HepG2 (cell line): ENCODE results near the gene FAM50A. TPM values are rescaled to one million over a fixed set of nuclear protein-coding genes. Genes with fewer than 3 reads are reported as not detected.
A peak's percentile ranks its signal among the peaks of the same experiment; 100 is the strongest.

Experiments used
- ATAC-seq: fragments of 200-7000 bp; cut with Tn5 transposase; 3 replicates; pipeline ENCODE4 v1.9.1; 2020; ENCODE audit warnings: mild to moderate bottlenecking, moderate library complexity
- BruUV-seq: library from RNA; stranded (reverse); fragments of 400-500 nt; replicated peaks from 2 replicates; lab custom pipeline; 2021; lab: Mats Ljungman, UMichigan
- CTCF ChIA-PET: fragments of 300-600 bp; formaldehyde crosslinking; extraction: SDS; loops from one replicate; lab custom pipeline; 2021; ENCODE audit warnings: low total read pairs, inconsistent platforms, low intra/inter-chr PET ratio; lab: Yijun Ruan, JAX
- POLR2A ChIA-PET: fragments of 350-600 bp; sonication (Branson Sonifier 250); formaldehyde crosslinking; loops from one replicate; lab custom pipeline; 2020; ENCODE audit warnings: antibody characterized with exemption, inconsistent platforms; lab: Yijun Ruan, JAX
- DNase-seq: peaks from one replicate; pipeline ENCODE4 v3.0.0-alpha.2; 2015; ENCODE audit warnings: low spot score
- FAIRE-seq: peaks from 3 replicates; lab custom pipeline; 2011; peaks lifted over from hg19 to GRCh38; lab: Jason Lieb, UNC
- H2AFZ ChIP-seq: one replicate; pipeline ENCODE4 v1.6.1; 2011; ENCODE audit warnings: low read length, inconsistent platforms
- H3K27ac ChIP-seq: fragments of 300-600 bp; 3 replicates; pipeline ENCODE4 v1.8.0; 2011; ENCODE audit warnings: mixed run types, mild to moderate bottlenecking, mixed read lengths, low read length, inconsistent platforms; ENCODE audit not compliant: insufficient read depth; ENCODE audit errors: extremely low read length
- H3K27me3 ChIP-seq, 2 experiments: fragments of 200-600 bp in 1 of 2; 2 replicates in 1 of 2; 3 replicates in 1 of 2; pipeline versions ENCODE4 v1.6.0 to v1.8.0; 2011; ENCODE audit warnings: low read length in 2 of 2, mild to moderate bottlenecking in 2 of 2, moderate library complexity in 2 of 2, inconsistent platforms in 1 of 2; ENCODE audit not compliant: insufficient read depth in 2 of 2, control insufficient read depth in 1 of 2
- H3K36me3 ChIP-seq, 2 experiments: fragments of 200-600 bp in 1 of 2; replicated peaks in 1 of 2; 2 replicates in 1 of 2; 3 replicates in 1 of 2; pipeline versions ENCODE4 v1.5.1 to v1.8.0; 2011; ENCODE audit warnings: low read length in 2 of 2, inconsistent platforms in 1 of 2; ENCODE audit not compliant: insufficient read depth in 2 of 2, control insufficient read depth in 1 of 2
- H3K4me1 ChIP-seq: 2 replicates; pipeline ENCODE4 v1.5.1; 2012; ENCODE audit warnings: low read length, inconsistent platforms; ENCODE audit not compliant: insufficient read depth
- H3K4me2 ChIP-seq: 2 replicates; pipeline ENCODE4 v1.6.0; 2011; ENCODE audit warnings: low read depth, low read length, inconsistent platforms
- H3K4me3 ChIP-seq, 3 experiments: fragments of 200-600 bp in 1 of 3; sonication (generic), shearing (Covaris generic) in 1 of 3; replicated peaks in 1 of 3; 2 replicates each; pipeline ENCODE4 v1.5.1; 2011 to 2016; ENCODE audit warnings: low read length in 3 of 3, inconsistent platforms in 2 of 3, low read depth in 2 of 3, mild to moderate bottlenecking in 2 of 3, control low read depth in 1 of 3, mixed read lengths in 1 of 3; ENCODE audit not compliant: insufficient read depth in 1 of 3
- H3K79me2 ChIP-seq: one replicate; pipeline ENCODE4 v1.6.1; 2011; ENCODE audit warnings: low read length, inconsistent platforms; ENCODE audit not compliant: insufficient read depth
- H3K9ac ChIP-seq: 2 replicates; pipeline ENCODE4 v1.6.0; 2011; ENCODE audit warnings: mild to moderate bottlenecking, low read depth, low read length, inconsistent platforms; ENCODE audit not compliant: insufficient read depth
- H3K9me3 ChIP-seq: 2 replicates; pipeline ENCODE4 v1.5.1; 2012; ENCODE audit warnings: mild to moderate bottlenecking, low read length
- H4K20me1 ChIP-seq: 2 replicates; pipeline ENCODE4 v1.6.0; 2011; ENCODE audit warnings: inconsistent platforms, mild to moderate bottlenecking, low read length, moderate library complexity; ENCODE audit not compliant: insufficient read depth
- CCAR2 ChIP-seq: fragments of 200-400 bp; formaldehyde crosslinking; optimal IDR thresholded peaks from 2 replicates; pipeline ENCODE3; 2018; ENCODE audit warnings: low read depth, mild to moderate bottlenecking, low read length, moderate library complexity
- CREB3 ChIP-seq: sonication (generic); formaldehyde crosslinking; IDR thresholded peaks from 2 replicates; pipeline ENCODE4 v1.5.0; 2020; ENCODE audit warnings: missing genetic modification reagents
- DMAP1 ChIP-seq: IDR thresholded peaks from 2 replicates; pipeline ENCODE4 v1.6.1; 2016
- FOXA1 ChIP-seq, 2 experiments: fragments of 450-650 bp in 1 of 2; sonication (generic) in 1 of 2; formaldehyde crosslinking in 1 of 2; IDR thresholded peaks; 2 replicates each; pipeline versions ENCODE4 v1.4.0 to v1.6.1; 2016 to 2020; ENCODE audit warnings: missing genetic modification reagents in 1 of 2
- GATAD1 ChIP-seq: IDR thresholded peaks from 2 replicates; pipeline ENCODE4 v1.6.1; 2016; ENCODE audit warnings: missing genetic modification reagents, missing compliant biosample characterization
- ISX ChIP-seq: sonication (generic); formaldehyde crosslinking; conservative IDR thresholded peaks from 2 replicates; pipeline ENCODE4 v1.5.0; 2020; ENCODE audit warnings: missing genetic modification reagents
- MXI1 ChIP-seq: IDR thresholded peaks from 3 replicates; pipeline ENCODE4 v1.6.1; 2012; ENCODE audit warnings: low read depth, low read length, inconsistent platforms, borderline replicate concordance
- POLR2G ChIP-seq: fragments of 200-400 bp; formaldehyde crosslinking; IDR thresholded peaks from 2 replicates; pipeline ENCODE4 v1.6.1; 2018; ENCODE audit warnings: mild to moderate bottlenecking, low read depth, low read length, moderate library complexity
- SIN3A ChIP-seq: IDR thresholded peaks from 2 replicates; pipeline ENCODE4 v1.6.1; 2011; ENCODE audit warnings: low read depth, mild to moderate bottlenecking, control low read depth, low read length, borderline replicate concordance
- TARDBP ChIP-seq: sonication (generic); formaldehyde crosslinking; IDR thresholded peaks from 2 replicates; pipeline ENCODE4 v1.8.0; 2022; ENCODE audit warnings: mild to moderate bottlenecking, missing genetic modification reagents
- ZFP91 ChIP-seq: sonication (generic); formaldehyde crosslinking; IDR thresholded peaks from 2 replicates; pipeline ENCODE4 v1.9.0; 2022; ENCODE audit warnings: missing genetic modification reagents, mild to moderate bottlenecking, borderline replicate concordance
- ZNF234 ChIP-seq: sonication (generic); formaldehyde crosslinking; conservative IDR thresholded peaks from 2 replicates; pipeline ENCODE4 v1.5.1; 2020; ENCODE audit warnings: mild to moderate bottlenecking, missing genetic modification reagents
- ZNF343 ChIP-seq: sonication (generic); formaldehyde crosslinking; IDR thresholded peaks from 2 replicates; pipeline ENCODE4 v1.4.0; 2020; ENCODE audit warnings: mild to moderate bottlenecking, missing genetic modification reagents
- ZNF724P ChIP-seq: sonication (generic); formaldehyde crosslinking; IDR thresholded peaks from 2 replicates; pipeline ENCODE4 v1.8.0; 2022; ENCODE audit warnings: missing genetic modification reagents, borderline replicate concordance
- WGBS: methylation state at CpG from one replicate; pipeline ENCODE4 v1.1.6; 2017; ENCODE audit warnings: low lambda C conversion rate; 5-methylcytosine and 5-hydroxymethylcytosine counted together
- in situ Hi-C: cut with HindIII; loops from 2 replicates; pipeline ENCODE4 v1.10.0; 2017; ENCODE audit warnings: low pct_unique_long_range_greater_than_20kb; ENCODE audit not compliant: extremely low pct_ligation_motif_present
- intact Hi-C: fragments of 100-400 bp; cut with micrococcal nuclease; formaldehyde crosslinking; loops from one replicate; pipeline ENCODE4 v1.10.0; 2022; ENCODE audit not compliant: unreplicated experiment
- polyA plus RNA-seq, 8 experiments: library from polyadenylated mRNA; depleted of rRNA in 3 of 8; stranded (reverse) in 7 of 8; unstranded in 1 of 8; fragments of >200 nt; fragmentation: Illumina TruSeq in 4 of 8; extraction: Trizol in 4 of 8; gene quantifications; 2 replicates each; pipeline versions ENCODE4 v1.2.1 to v1.2.3, GENCODE V29; 2011 to 2016; ENCODE audit warnings: low read depth in 4 of 8, missing spikeins in 1 of 8, mixed read lengths in 1 of 8; ENCODE audit not compliant: insufficient read depth in 1 of 8
- total RNA-seq, 5 experiments: library from RNA; depleted of rRNA; stranded (reverse); fragments of >200 nt; fragmentation: Illumina TruSeq; extraction: Trizol; gene quantifications; 2 replicates each; pipeline ENCODE4 v1.2.3, GENCODE V29; 2016; ENCODE audit warnings: low read depth in 1 of 5

Gene FAM50A
- total and polyA plus RNA-seq, 2 of the 13 experiments (the other 11 are each of a cell fraction or from before 2014, with no cell fraction given), result 30.7 to 40.7 TPM

- TF ChIP-seq GATAD1 (CRISPR knock-in tag), result 0 out of 2 replicates have a peak, but pooled peaks have one; percentile 36
- no peak for TF ChIP-seq FOXA1 (IDR thresholded peaks at IDR 0.05)
- TF ChIP-seq FOXA1 (CRISPR knock-in tag; IDR thresholded peaks at IDR 0.05), result no peak
- peak; percentile 26; the same call in 1 of the 2 replicates for TF ChIP-seq ZFP91 (CRISPR knock-in tag)
- no peak for TF ChIP-seq ZNF343 (CRISPR knock-in tag)
- no peak for TF ChIP-seq CREB3 (CRISPR knock-in tag)
- no peak for TF ChIP-seq CCAR2
Measured at GRCh38 chrX:154401045-154401799, 42.7 kb upstream of the FAM50A start (continued).

- in situ Hi-C loops (loop anchor here (25.0 kb wide), 1 partner anchor 135 kb away; the partner anchor contains the start of genes G6PD and IKBKG), intact Hi-C loops (no loop called here)
- Histone ChIP-seq H3K27me3 (no peaks in the 10 kb centered on the region; a peak in 1 of 5 replicates), H3K4me1 (peaks cover 32% of the 10 kb centered on the region), H3K4me2 (no peak overlapping the region), H3K9me3 (no peaks in the 10 kb centered on the region), H3K9ac (no peak overlapping the region), H2AFZ (no peak overlapping the region), H4K20me1 (peaks cover 21% of the 10 kb centered on the region; the same call in 1 of the 2 replicates), H3K27ac (peak overlapping the region; percentile 48), H3K36me3 (peaks cover 6 to 22% of the 10 kb centered on the region in 2 experiments; a peak in 4 of 5 replicates), H3K4me3 (no peak overlapping the region), H3K79me2 (peaks cover 20% of the 10 kb centered on the region)
- ChIA-PET CTCF (no interaction called here), POLR2A (interaction anchor here (0.9 to 6.3 kb wide), 4 partner anchors 8 to 139 kb away, joined by 3 to 75 read pairs (median 3); partner anchors contain the start of genes DNASE1L1, SLC10A3 and TAFAZZIN)
- no peak for TF ChIP-seq TARDBP (CRISPR knock-in tag)
- TF ChIP-seq DMAP1 (CRISPR knock-in tag), result no peak
- no peak for TF ChIP-seq ZNF234 (CRISPR knock-in tag)
- TF ChIP-seq POLR2G, result peak; percentile 12
- no peak for TF ChIP-seq SIN3A
- no peak for TF ChIP-seq MXI1
- no peak for TF ChIP-seq ISX (CRISPR knock-in tag)
- TF ChIP-seq ZNF724P (CRISPR knock-in tag), result no peak
- no peak for FAIRE-seq
- BruUV-seq, result no TSS peak
- ATAC-seq, result peak; percentile 11
- no peak for DNase-seq
- 72% methylated on average over 3 of the region's 6 CpGs for WGBS
Measured at GRCh38 chrX:154401918-154402621, 41.9 kb upstream of the FAM50A start.
